Measurements from ENCODE around the gene JUP. TPM values are rescaled to one million over a fixed set of nuclear protein-coding genes. Genes with fewer than 3 reads are reported as not detected.

The JUP gene
- total and polyA plus RNA-seq, 2 donors from 2014 or later, result 148 to 223 TPM

DNA sequence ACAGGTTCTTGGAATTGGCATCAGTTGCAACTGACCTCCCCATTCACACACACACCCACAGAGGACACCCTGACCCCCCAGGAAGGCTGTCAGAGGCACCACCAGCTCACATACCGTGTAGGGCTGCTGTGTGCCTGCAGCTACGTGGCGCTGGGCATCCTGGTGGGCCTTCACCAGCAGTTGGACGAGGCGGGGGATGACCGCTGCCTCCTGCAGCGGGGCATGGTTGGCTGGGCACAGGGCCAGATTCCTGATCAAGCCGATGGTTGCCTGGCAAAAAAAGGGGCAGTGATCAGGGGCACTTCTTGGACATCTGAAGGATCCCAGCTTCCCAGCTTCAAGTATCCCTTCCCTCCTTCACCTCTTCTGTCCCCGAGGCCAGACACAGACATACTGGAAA, 27.9 kb downstream of the JUP start:
- FAIRE-seq, result no peak
- Histone ChIP-seq H3K9ac (ENCODE audit: low read length in 3 of 3) (no peak overlapping the region), H3K4me3 (ENCODE audit: low read length in 3 of 3) (no peak overlapping the region), H3K36me3 (ENCODE audit: control insufficient read depth in 2 of 3, insufficient read depth in 3 of 3, low read length in 3 of 3) (peaks cover 10 to 72% (median 48%) of the 10 kb centered on the region in 3 donors), H3K9me3 (ENCODE audit: control insufficient read depth in 2 of 3, insufficient read depth in 1 of 3, low read length in 3 of 3) (no peaks in the 10 kb centered on the region), H3K4me1 (ENCODE audit: control insufficient read depth in 2 of 3, insufficient read depth in 2 of 3, low read depth in 1 of 3, low read length in 3 of 3) (no peaks in the 10 kb centered on the region), H3K27ac (ENCODE audit: low read depth in 2 of 2, low read length in 2 of 2) (no peak overlapping the region), H3K27me3 (ENCODE audit: control insufficient read depth, insufficient read depth, low read length) (no peaks in the 10 kb centered on the region)
- TF ChIP-seq CTCF (IDR thresholded peaks at IDR 0.05; ENCODE audit: borderline replicate concordance, extremely low read depth, insufficient read depth), result no peak
- intact Hi-C loops (cut with DNase I), result no loop called here
- DNase-seq, result no peak

- Histone ChIP-seq H3K36me3 (ENCODE audit: control insufficient read depth in 2 of 3, insufficient read depth in 3 of 3, low read length in 3 of 3) (peaks cover 3 to 41% (median 24%) of the 10 kb centered on the region in 3 donors), H3K4me1 (ENCODE audit: control insufficient read depth in 2 of 3, insufficient read depth in 2 of 3, low read depth in 1 of 3, low read length in 3 of 3) (peaks cover 0 to 3% (median 0%) of the 10 kb centered on the region in 3 donors), H3K27me3 (ENCODE audit: control insufficient read depth, insufficient read depth, low read length) (no peaks in the 10 kb centered on the region), H3K27ac (ENCODE audit: low read depth in 2 of 2, low read length in 2 of 2) (no peak overlapping the region), H3K4me3 (ENCODE audit: low read length in 3 of 3) (no peak overlapping the region), H3K9ac (ENCODE audit: low read length in 3 of 3) (no peak overlapping the region), H3K9me3 (ENCODE audit: control insufficient read depth in 2 of 3, insufficient read depth in 1 of 3, low read length in 3 of 3) (no peaks in the 10 kb centered on the region)
- TF ChIP-seq CTCF (IDR thresholded peaks at IDR 0.05; ENCODE audit: borderline replicate concordance, extremely low read depth, insufficient read depth), result no peak
- no peak for DNase-seq
- intact Hi-C loops (cut with DNase I), result no loop called here
- FAIRE-seq, result no peak
These were observed 32.4 kb downstream of the JUP start for GRCh38 chr17:41754066-41754465.

DNA sequence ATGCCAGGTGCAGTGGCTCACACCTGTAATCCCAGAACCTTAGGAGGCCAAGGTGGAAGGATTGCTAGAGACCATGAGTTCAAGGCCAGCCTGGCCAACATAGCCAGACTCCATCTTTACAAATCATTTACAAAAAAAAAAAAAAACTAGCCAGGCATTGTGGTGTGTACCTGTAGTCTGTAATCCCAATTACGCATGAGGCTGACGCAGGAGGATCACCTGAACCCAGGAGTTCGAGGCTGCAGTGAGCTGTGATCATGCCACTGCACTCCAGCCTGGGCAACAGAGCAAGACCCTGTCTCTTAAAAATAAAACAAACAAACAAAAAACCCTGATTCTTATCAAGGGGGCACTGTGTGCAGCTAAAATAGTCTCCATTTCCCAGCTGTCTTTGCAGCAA, 35.2 kb downstream of the JUP start:
- intact Hi-C loops (cut with DNase I), result no loop called here
- no peak for TF ChIP-seq CTCF (IDR thresholded peaks at IDR 0.05; ENCODE audit: borderline replicate concordance, extremely low read depth, insufficient read depth)
- no peaks in the 10 kb centered on the region for H3K9me3 ChIP-seq (ENCODE audit: control insufficient read depth in 2 of 3, insufficient read depth in 1 of 3, low read length in 3 of 3)
- H3K4me3 ChIP-seq (ENCODE audit: low read length in 3 of 3), result no peak overlapping the region
- FAIRE-seq, result no peak
- H3K27me3 ChIP-seq (ENCODE audit: control insufficient read depth, insufficient read depth, low read length), result no peaks in the 10 kb centered on the region
- H3K36me3 ChIP-seq (ENCODE audit: control insufficient read depth in 2 of 3, insufficient read depth in 3 of 3, low read length in 3 of 3), result peaks cover 0 to 21% (median 5%) of the 10 kb centered on the region in 3 donors
- H3K27ac ChIP-seq (ENCODE audit: low read depth in 2 of 2, low read length in 2 of 2), result no peak overlapping the region
- DNase-seq, result no peak
- no peak overlapping the region for H3K9ac ChIP-seq (ENCODE audit: low read length in 3 of 3)
- H3K4me1 ChIP-seq (ENCODE audit: control insufficient read depth in 2 of 3, insufficient read depth in 2 of 3, low read depth in 1 of 3, low read length in 3 of 3), result peaks cover 0 to 3% (median 0%) of the 10 kb centered on the region in 3 donors

- intact Hi-C loops (cut with DNase I), result no loop called here
- H3K4me3 ChIP-seq (ENCODE audit: low read length in 3 of 3), result no peak overlapping the region
- TF ChIP-seq CTCF (IDR thresholded peaks at IDR 0.05; ENCODE audit: borderline replicate concordance, extremely low read depth, insufficient read depth), result no peak
- peaks cover 0 to 16% (median 4%) of the 10 kb centered on the region in 3 donors for H3K36me3 ChIP-seq (ENCODE audit: control insufficient read depth in 2 of 3, insufficient read depth in 3 of 3, low read length in 3 of 3)
- no peak overlapping the region for H3K9ac ChIP-seq (ENCODE audit: low read length in 3 of 3)
- FAIRE-seq (no peak), DNase-seq (no peak)
- H3K9me3 ChIP-seq (ENCODE audit: control insufficient read depth in 2 of 3, insufficient read depth in 1 of 3, low read length in 3 of 3), result no peaks in the 10 kb centered on the region
- no peak overlapping the region for H3K27ac ChIP-seq (ENCODE audit: low read depth in 2 of 2, low read length in 2 of 2)
- peaks cover 0 to 3% (median 0%) of the 10 kb centered on the region in 3 donors for H3K4me1 ChIP-seq (ENCODE audit: control insufficient read depth in 2 of 3, insufficient read depth in 2 of 3, low read depth in 1 of 3, low read length in 3 of 3)
- H3K27me3 ChIP-seq (ENCODE audit: control insufficient read depth, insufficient read depth, low read length), result no peaks in the 10 kb centered on the region
These were observed 35.6 kb downstream of the JUP start for GRCh38 chr17:41750862-41751261.

Data from kidney (tissue), 14 donors.